ENCODE results near the gene ZNRD2. TPM values are rescaled to one million over a fixed set of nuclear protein-coding genes. Genes with fewer than 3 reads are reported as not detected.

ZNRD2 gene
- total RNA-seq, 1 donor from 2014 or later: 157 TPM

GRCh38 chr11:65585396-65586246 lies 15.3 kb downstream of the ZNRD2 start:
- H3K4me3 ChIP-seq: no peak overlapping the region
- intact Hi-C loops (cut with DNase I): no loop called here
- no peak for TF ChIP-seq CTCF (IDR thresholded peaks at IDR 0.05)
- peaks cover 22 to 30% of the 10 kb centered on the region in 2 donors for H3K4me1 ChIP-seq
- no peak for DNase-seq (ENCODE audit: low spot score in 2 of 2)
- H3K27ac ChIP-seq: peak overlapping the region; percentile 14 to 76
- no peaks in the 10 kb centered on the region for H3K27me3 ChIP-seq
- no peaks in the 10 kb centered on the region for H3K9me3 ChIP-seq
- H3K36me3 ChIP-seq: peaks cover 69 to 80% of the 10 kb centered on the region in 2 donors

GRCh38 chr11:65586247-65586630 lies 16.0 kb downstream of the ZNRD2 start:
- DNase-seq (ENCODE audit: low spot score in 2 of 2): no peak
- no peak for TF ChIP-seq CTCF (IDR thresholded peaks at IDR 0.05)
- peak overlapping the region; percentile 73 to 76 for H3K27ac ChIP-seq
- no peak overlapping the region for H3K4me3 ChIP-seq
- intact Hi-C loops (cut with DNase I): no loop called here
- H3K4me1 ChIP-seq: peaks cover 22 to 30% of the 10 kb centered on the region in 2 donors
- no peaks in the 10 kb centered on the region for H3K27me3 ChIP-seq
- peaks cover 69 to 80% of the 10 kb centered on the region in 2 donors for H3K36me3 ChIP-seq
- H3K9me3 ChIP-seq: no peaks in the 10 kb centered on the region

GRCh38 chr11:65586676-65587075 lies 16.4 kb downstream of the ZNRD2 start:
- peaks cover 22 to 30% of the 10 kb centered on the region in 2 donors for H3K4me1 ChIP-seq
- no peak for DNase-seq (ENCODE audit: low spot score in 2 of 2)
- intact Hi-C loops (cut with DNase I): no loop called here
- no peak for TF ChIP-seq CTCF (IDR thresholded peaks at IDR 0.05)
- H3K27me3 ChIP-seq: no peaks in the 10 kb centered on the region
- H3K27ac ChIP-seq: peak overlapping the region; percentile 73 to 76
- peaks cover 69 to 80% of the 10 kb centered on the region in 2 donors for H3K36me3 ChIP-seq
- H3K9me3 ChIP-seq: no peaks in the 10 kb centered on the region
- H3K4me3 ChIP-seq: no peak overlapping the region

GRCh38 chr11:65588199-65589054 lies 18.1 kb downstream of the ZNRD2 start:
- Histone ChIP-seq H3K36me3 (peaks cover 73 to 79% of the 10 kb centered on the region in 2 donors), H3K4me1 (peaks cover 22 to 30% of the 10 kb centered on the region in 2 donors), H3K9me3 (no peaks in the 10 kb centered on the region), H3K27ac (peak overlapping the region; percentile 73 to 76), H3K27me3 (no peaks in the 10 kb centered on the region), H3K4me3 (no peak overlapping the region)
- DNase-seq (ENCODE audit: low spot score in 2 of 2): no peak
- intact Hi-C loops (cut with DNase I): no loop called here
- peak; percentile 32 to 49 (median 44) for TF ChIP-seq CTCF (IDR thresholded peaks at IDR 0.05)

GRCh38 chr11:65589444-65590239 lies 19.4 kb downstream of the ZNRD2 start:
- no peaks in the 10 kb centered on the region for H3K27me3 ChIP-seq
- peak overlapping the region in 1 of 2 donors; percentile 20 for H3K27ac ChIP-seq
- TF ChIP-seq CTCF (IDR thresholded peaks at IDR 0.05): no peak
- H3K4me3 ChIP-seq: no peak overlapping the region
- intact Hi-C loops (cut with DNase I): no loop called here
- peaks cover 22 to 30% of the 10 kb centered on the region in 2 donors for H3K4me1 ChIP-seq
- no peak for DNase-seq (ENCODE audit: low spot score in 2 of 2)
- peaks cover 62 to 70% of the 10 kb centered on the region in 2 donors for H3K36me3 ChIP-seq
- no peaks in the 10 kb centered on the region for H3K9me3 ChIP-seq

Measured in ascending aorta (tissue), 2 donors.